NCI-H2196 (cell line): ENCODE results near the gene VASP.
A peak's percentile ranks its signal among the peaks of the same experiment; 100 is the strongest.

Source experiments
- DNase-seq: peaks from one replicate; lab custom pipeline; 2025; ENCODE audit not compliant: unreplicated experiment; lab: John Stamatoyannopoulos, UW

Gene VASP

DNA sequence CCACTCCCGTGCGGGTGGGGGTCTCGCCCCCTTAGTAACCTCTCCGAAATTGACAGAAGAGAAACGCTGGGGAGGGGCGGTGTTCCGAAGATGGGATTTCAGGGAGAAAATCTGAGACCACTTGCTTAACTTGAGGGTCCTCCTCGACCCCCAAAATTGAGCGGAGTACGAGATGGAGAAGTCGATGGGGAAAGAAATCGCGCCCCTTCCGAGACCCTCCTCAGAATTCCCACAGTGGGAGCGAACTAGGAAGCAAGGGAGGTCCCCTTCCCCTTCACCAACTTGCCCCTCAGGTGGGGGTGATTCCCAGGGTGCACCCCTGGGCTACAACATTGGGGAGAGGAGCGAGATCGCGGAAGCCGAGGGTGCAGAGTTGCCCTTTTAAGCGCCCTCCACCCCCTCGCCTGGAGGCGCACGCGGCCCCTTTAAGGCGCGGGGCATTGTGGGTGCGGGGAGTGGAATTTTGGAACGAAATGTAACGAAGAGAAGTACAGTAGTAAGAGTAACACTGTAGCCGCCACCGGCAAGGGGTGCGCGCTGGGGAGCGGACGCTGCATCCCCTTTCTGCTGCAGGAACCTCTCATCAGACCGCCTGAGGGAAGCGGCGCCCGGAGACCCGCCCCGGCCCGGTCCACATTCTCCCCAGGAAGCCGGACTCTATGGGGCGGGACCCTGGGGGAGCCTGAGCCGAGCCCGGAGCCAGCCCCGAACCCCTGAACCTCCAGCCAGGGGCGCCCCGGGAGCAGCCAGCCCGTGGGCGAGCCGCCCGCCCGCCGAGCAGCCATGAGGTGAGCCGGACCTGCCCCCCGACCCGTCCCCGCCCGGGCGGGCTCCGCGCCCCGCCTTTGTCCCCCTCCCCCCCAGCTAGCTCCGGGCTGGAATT is at the start of gene VASP:
Gene VASP (plus strand): TSS at position 491 of the 883 bp plus-strand sequence. CDS start 293 bp downstream, at position 784.
- DNase-seq, result peak; percentile 85

DNA sequence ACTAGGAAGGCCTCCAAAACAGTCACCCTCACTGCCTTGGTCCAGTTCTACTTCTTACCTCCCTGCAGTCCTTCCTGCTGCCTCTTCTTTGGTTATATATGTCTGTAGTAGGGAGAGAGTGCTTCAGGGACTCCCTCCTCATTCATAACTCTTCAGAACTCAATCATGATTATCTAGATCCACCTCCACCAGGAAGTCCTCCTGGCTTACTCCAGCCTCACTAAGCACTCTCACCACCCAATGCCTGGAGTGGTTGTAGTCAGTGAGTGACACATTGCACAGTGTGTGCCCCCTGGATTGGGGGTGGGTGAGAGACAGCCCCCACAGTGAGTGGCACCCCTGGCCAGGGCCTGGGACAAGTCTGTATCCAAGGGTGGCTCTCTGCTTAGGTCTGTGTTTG is 49.5 kb upstream of the VASP start:
- no peak for DNase-seq

DNA sequence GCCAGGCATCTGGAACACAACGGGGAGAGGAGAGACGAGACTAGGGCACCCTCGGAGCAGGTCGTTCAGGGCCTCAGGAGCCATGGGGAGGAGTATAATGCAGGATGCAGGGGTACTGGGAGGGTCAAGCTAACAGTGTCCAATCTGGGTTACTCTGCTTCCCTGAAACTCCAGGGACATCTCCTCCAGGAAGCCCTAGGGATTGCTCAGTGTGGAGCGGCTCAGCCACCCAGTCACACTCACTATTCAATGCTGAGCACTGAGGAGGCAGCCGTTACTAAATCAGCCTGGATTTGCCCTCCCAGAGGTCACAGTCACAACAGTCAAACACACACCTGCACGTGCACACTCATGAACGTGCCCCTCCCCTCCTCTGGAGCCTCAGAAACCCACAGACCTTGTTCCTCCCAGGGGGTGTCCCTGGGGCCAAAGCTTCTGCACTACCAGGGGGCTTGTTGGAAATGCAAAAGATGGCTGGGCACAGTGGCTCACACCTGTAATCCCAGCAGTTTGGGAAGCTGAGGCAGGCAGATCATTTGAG is 46.4 kb upstream of the VASP start:
- DNase-seq, result no peak

DNA sequence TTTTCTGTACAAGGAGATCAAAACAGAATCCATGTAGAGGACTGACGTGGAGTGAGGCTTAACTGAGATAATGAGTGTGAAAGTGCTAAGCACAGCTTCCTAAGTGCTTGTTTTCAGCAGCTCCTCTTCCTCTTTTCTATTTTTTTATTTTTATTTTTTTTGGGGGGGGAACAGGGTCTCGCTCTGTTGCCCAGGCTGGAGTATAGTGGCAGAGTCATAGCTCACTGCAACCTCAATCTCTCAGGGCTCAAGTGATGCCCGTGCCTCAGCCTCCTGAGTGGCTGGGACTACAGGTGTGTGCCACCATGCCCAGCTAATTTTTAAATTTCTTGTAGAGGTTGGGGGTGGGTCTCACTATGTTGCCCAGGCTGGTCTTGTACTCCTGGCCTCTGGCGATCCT is 45.1 kb upstream of the VASP start:
- DNase-seq, result no peak

DNA sequence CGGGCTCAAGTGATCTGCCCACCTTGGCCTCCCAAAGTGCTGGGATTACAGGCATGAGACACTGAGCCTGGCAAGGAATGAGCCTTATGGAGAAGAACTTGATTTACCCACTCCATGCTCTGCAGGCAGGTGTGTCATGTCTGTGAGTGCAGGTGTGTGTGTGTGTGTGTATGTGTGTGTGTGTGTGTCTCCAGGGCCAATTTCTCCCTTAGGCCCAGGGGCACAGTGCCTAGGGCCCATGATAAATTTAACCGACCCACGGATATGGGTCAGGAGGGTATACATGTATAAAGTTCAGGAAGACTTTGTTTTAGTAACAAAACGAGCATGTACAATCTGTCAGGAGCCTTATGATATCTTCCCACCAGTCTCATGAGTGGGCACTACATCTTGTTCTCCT is 44.0 kb upstream of the VASP start:
- no peak for DNase-seq

DNA sequence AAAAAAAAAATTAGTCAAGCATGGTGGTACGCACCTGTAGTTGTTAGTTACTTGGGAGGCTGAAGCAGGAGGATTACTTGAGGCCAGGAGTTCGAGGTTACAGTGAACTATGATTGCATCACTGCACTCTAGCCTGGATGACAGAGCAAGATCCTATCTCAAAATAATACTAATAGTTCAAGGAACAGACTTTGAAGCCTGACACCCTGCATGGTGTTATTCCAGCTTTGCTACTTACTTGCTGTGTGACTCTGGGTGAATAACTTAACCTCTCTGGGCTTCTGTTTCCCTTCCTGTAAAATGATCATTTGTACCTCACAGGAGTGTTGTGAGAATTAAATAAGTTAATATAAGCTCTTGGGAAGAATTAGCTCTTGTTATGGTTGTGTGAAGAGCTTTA is 43.0 kb upstream of the VASP start:
- DNase-seq, result no peak

DNA sequence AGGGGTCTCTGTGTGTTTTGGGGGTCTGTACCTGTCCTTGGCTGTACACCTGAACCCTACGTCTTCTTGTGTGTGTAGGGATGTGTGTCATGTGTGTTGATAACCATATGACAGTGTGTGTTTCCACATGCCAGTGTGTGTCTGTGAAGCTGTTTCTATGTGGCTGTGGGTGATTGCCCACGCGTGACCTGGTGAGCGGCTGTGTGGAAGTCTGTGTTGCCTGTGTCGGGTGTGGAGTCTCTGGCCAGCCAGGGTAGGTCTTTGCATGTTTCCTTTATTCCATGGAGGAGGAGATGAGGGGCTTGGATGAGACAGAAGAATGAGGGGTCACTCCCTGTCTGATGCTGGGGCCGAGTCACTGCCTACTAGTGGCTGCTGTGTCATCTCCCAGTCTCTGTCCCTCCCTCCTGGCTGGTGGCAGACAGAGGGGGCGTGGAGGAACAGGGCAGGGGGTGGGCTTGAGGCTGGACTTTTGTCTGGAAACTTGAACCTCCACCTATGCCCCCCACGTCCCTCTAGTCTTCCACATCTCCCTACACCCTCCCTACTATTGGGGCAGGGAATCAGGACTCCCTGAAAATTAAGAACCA is 42.3 kb upstream of the VASP start:
- no peak for DNase-seq

DNA sequence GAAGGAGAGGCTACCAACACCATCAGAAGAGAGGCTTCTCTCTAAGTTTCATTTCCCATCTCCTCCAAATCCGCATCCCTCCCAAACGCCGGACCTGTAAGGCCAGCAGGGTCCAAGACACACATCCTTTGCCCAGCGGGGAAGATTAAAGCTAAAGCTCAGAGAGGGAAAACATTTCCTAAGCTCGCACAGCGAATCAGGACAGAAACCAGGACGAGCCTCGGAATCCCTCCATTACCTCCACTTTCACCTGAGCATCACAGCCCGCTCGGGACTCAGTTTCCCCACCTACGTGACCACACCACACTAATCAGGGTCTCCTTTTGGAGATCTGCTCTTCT is 40.2 kb upstream of the VASP start:
- peak; percentile 17 for DNase-seq

DNA sequence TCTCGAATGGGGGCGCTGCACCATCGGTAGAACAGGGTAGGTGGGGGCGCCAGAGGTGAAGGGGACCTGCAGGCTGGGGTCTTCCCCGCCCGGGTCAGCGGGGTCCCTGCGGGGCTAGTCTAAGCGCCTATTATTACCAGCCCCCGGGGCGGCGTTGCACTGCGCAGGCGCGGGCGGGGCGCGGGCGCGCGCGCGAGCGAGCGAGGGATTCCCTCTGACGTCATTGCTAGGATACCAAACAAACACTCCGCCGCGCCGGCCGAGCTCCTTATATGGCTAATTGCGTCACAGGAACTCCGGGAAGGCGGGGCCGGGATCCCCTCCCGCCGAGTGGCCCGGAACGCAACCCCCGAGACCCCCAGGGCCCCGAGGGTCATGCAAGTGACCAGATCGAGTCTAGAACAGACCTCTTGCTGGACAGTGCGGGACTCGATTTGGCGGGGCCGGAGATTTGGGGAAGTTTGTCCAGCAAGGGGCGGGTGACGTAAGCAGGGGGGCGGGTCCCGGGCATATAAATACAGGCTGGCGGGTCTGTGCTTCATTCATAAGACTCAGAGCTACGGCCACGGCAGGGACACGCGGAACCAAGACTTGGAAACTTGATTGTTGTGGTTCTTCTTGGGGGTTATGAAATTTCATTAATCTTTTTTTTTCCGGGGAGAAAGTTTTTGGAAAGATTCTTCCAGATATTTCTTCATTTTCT is 39.7 kb upstream of the VASP start, which contains the start of gene FOSB:
Gene FOSB (plus strand): TSS at position 541 of the 703 bp plus-strand sequence. CDS start 591 bp downstream, outside the sequence.
- DNase-seq, result peak; percentile 95

DNA sequence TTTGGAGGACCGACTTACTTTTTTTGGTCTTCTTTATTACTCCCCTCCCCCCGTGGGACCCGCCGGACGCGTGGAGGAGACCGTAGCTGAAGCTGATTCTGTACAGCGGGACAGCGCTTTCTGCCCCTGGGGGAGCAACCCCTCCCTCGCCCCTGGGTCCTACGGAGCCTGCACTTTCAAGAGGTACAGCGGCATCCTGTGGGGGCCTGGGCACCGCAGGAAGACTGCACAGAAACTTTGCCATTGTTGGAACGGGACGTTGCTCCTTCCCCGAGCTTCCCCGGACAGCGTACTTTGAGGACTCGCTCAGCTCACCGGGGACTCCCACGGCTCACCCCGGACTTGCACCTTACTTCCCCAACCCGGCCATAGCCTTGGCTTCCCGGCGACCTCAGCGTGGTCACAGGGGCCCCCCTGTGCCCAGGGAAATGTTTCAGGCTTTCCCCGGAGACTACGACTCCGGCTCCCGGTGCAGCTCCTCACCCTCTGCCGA is 39.1 kb upstream of the VASP start:
- peak; percentile 33 for DNase-seq

DNA sequence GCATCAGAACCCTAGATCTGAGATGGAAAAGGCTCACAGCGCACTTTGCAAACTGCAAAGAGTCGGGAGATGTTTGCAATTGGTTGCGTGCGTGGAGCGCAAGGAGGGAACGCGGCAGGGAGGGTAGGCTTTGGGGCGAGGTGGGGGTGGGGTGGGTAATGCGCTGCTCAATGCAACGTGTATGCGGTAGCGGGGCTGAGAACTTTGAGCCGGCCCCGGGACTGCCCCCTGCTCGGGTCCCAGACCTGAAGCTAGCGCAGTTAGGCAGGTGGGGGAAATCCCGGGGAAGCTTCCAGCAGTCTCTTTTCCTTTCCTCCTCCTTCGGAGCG is 38.5 kb upstream of the VASP start:
- DNase-seq, result peak; percentile 35

DNA sequence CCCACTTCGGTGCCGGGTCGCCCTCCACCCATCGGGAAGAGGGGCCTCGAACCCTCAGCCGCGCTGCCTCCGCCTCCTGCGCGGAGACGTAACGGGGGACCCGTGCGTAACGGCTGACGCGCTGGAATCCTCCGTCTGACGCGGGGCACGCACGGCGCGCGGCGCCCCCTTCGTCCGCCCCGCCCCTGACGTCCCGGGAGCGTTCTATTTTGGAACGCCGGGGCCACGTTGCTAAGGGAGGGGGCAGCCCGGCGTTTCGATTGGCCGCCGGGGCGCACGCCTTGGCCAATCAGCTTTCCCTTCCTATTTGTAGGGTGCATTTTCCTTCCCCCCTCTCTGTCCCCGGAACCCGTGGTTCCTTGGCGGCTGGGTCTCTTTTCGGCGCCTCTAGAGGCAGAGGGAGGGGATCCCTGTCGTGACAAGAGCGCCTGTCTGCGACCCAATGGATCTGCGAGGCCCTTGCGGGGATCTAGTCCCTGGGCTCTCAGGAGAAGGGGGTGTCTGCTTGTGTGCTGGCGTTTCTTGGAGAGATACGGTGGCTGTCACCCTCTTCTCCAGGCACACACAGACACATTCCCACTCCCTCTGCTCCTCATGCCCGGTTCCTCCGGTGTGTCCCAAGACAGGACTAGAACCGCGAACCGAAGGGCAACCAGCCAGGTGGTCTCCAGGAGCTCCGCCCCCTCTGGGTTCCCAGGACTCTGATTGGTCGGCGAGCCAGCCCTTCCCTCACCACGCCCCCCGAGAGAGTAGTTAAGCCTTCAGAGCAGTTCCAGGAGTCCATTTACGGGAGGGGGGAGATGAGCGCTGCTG is 37.9 kb upstream of the VASP start:
- peak; percentile 96 for DNase-seq

DNA sequence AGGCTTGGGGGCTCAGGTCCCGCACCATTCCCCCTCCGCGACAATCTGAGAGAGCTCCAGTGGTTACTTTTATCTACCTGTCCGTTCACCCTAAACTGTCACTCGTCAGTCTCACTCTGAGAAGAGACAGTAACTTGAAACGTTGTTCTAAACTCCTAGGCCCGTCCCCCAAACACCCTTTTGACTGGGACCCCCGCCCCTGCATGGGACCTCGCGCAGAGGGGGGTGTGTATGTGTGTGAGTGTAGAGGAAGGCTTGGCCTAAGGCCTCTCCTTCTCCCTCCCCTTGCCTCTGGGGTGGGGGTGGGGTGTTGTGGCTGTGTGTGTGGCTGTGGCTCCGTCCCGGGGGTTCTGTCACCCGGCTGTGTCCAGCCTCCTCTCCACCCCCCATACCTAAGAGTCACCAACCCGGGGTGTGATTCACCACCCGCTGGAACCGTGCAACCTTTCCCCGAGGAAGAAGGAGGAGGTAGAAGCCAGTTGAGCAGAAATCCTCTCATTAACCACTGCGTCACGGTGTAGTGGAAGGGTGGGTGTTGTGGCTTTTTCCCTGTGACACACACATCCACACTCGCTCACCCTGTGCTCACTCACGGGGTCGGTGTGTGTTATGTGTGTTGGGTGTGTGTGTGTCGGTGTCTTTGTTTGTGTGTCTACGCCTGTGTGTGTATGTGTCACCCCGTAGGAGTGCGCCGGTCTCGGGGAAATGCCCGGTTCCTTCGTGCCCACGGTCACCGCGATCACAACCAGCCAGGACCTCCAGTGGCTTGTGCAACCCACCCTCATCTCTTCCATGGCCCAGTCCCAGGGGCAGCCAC is 37.1 kb upstream of the VASP start:
- no peak for DNase-seq

DNA sequence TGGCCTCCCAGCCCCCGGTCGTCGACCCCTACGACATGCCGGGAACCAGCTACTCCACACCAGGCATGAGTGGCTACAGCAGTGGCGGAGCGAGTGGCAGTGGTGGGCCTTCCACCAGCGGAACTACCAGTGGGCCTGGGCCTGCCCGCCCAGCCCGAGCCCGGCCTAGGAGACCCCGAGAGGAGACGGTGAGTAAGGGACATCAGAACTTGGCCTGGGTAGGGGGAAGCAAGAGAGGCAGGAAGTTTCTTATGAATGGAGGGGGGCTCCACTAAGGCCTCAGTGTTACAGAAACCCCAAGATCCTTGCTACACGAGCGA is 36.6 kb upstream of the VASP start:
- no peak for DNase-seq

DNA sequence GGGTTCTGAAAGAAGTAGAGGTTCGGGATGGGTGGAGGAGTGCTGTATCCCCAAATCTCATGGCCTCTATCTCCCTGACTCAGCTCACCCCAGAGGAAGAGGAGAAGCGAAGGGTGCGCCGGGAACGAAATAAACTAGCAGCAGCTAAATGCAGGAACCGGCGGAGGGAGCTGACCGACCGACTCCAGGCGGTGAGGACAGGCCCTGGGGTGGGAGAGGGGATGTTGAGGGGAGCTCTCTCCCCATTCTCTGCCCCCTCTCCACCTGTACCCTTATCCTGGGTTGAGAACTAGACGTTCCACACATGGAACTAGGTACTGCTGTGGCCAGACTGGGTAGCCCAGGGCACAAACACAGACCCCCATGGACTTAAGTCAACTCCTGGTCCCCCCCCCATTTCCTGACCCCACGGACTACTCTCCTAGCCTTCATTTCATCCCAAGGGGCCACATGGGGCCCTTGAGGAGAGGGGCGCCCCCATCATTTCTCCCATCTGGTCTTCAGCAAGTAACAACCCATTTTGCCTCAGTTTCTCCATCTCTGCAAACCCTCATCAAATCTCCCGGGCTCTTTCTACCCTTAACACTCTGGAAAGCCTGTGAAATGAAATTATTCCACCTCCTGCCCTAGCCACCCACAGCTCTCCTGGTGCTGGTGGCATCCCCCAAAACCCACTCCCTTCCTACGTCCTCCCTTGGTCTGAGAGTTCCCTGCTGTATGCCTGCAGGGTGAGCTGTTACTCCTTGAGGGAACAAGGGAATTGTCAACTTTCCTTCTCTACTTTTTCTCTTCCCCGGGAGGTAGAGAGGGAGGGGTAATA is 36.0 kb upstream of the VASP start:
- no peak for DNase-seq

DNA sequence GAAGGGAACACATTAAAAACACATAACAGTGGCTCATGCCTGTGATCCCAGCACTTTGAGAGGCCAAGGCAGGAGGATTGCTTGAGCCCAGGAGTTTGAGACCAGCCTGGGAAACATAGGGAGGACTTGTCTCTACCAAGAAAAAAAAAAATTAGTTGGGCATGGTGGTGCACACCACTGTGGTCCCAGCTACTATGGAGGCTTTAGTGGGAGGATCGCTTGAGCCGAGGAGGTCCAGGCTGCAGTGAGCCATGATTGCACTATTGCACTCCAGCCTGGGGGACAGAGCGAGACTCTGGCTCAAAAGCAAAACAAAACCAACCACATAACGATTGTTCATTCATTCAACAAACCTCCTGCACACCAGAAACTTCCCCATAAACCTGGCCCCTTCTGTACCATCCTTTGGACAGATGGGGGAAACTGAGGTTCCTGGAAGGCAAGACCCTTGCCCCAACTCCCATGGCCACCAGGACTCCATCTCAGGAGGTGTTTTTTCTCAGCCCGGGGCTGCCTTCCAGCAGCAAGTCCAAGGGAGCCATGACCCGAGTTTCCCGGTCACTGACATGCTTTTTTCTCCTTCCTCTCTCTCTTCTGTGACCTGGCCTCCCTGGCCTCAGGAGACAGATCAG is 35.2 kb upstream of the VASP start:
- DNase-seq, result no peak

DNA sequence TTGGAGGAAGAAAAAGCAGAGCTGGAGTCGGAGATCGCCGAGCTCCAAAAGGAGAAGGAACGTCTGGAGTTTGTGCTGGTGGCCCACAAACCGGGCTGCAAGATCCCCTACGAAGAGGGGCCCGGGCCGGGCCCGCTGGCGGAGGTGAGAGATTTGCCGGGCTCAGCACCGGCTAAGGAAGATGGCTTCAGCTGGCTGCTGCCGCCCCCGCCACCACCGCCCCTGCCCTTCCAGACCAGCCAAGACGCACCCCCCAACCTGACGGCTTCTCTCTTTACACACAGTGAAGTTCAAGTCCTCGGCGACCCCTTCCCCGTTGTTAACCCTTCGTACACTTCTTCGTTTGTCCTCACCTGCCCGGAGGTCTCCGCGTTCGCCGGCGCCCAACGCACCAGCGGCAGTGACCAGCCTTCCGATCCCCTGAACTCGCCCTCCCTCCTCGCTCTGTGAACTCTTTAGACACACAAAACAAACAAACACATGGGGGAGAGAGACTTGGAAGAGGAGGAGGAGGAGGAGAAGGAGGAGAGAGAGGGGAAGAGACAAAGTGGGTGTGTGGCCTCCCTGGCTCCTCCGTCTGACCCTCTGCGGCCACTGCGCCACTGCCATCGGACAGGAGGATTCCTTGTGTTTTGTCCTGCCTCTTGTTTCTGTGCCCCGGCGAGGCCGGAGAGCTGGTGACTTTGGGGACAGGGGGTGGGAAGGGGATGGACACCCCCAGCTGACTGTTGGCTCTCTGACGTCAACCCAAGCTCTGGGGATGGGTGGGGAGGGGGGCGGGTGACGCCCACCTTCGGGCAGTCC is 34.5 kb upstream of the VASP start:
- no peak for DNase-seq

DNA sequence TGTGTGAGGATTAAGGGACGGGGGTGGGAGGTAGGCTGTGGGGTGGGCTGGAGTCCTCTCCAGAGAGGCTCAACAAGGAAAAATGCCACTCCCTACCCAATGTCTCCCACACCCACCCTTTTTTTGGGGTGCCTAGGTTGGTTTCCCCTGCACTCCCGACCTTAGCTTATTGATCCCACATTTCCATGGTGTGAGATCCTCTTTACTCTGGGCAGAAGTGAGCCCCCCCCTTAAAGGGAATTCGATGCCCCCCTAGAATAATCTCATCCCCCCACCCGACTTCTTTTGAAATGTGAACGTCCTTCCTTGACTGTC is 34.0 kb upstream of the VASP start:
- DNase-seq, result no peak
